Psoas muscle (tissue), 8 donors: ENCODE results near the gene LSG1. TPM values are rescaled to one million over a fixed set of nuclear protein-coding genes. Genes with fewer than 3 reads are reported as not detected.
A peak's percentile ranks its signal among the peaks of the same experiment; 100 is the strongest.

ENCODE experiments used
- ATAC-seq, 4 donors: fragments of 200-7000 bp; cut with Tn5 transposase; one replicate each; pipeline ENCODE4 v1.9.1; 2020; ENCODE audit warnings: moderate library complexity in 3 of 4, mild to moderate bottlenecking in 2 of 4
- DNase-seq, 2 donors: peaks; one replicate each; pipeline ENCODE4 v3.0.0-alpha.2; 2020
- H3K27ac ChIP-seq: fragments of 200-600 bp; one replicate; pipeline ENCODE4 v1.8.0; 2022
- H3K27me3 ChIP-seq, 3 donors: fragments of 200-600 bp in 1 of 3; one replicate each; pipeline versions ENCODE4 v1.6.1 to v1.8.0; 2013 to 2022; ENCODE audit warnings: low read length in 2 of 3, mild to moderate bottlenecking in 2 of 3, moderate library complexity in 1 of 3; ENCODE audit not compliant: insufficient read depth in 3 of 3
- H3K36me3 ChIP-seq, 2 donors: fragments of 200-600 bp in 1 of 2; one replicate each; pipeline versions ENCODE4 v1.6.1 to v1.8.0; 2013 to 2022; ENCODE audit warnings: low read depth in 1 of 2, mild to moderate bottlenecking in 1 of 2, moderate library complexity in 1 of 2; ENCODE audit not compliant: insufficient read depth in 1 of 2
- H3K4me1 ChIP-seq: fragments of 200-600 bp; one replicate; pipeline ENCODE4 v1.8.0; 2022
- H3K4me3 ChIP-seq: fragments of 200-600 bp; one replicate; pipeline ENCODE4 v1.8.0; 2022; ENCODE audit warnings: mild to moderate bottlenecking
- H3K9me3 ChIP-seq: fragments of 200-600 bp; one replicate; pipeline ENCODE4 v1.8.0; 2022
- CTCF ChIP-seq: fragments of 200-600 bp; IDR thresholded peaks from one replicate; pipeline ENCODE4 v1.8.0; 2022; ENCODE audit warnings: antibody characterized with exemption
- WGBS, 3 donors: extraction: QIAGEN DNeasy Blood & Tissue Kit; methylation state at CpG; one replicate each; pipeline versions ENCODE4 v1.1.6 to v1.1.7; 2013; 5-methylcytosine and 5-hydroxymethylcytosine counted together
- intact Hi-C, 2 donors: fragments of 100-400 bp; cut with DNase I; formaldehyde crosslinking; loops; one replicate each; pipeline versions ENCODE4 v1.11.0 to v1.14.2; 2022
- long read RNA-seq, 2 donors: library from polyadenylated mRNA; unstranded; transcript quantifications; one replicate each; pipeline ENCODE4 v2.0.0, GENCODE V29; 2021
- polyA plus RNA-seq, 3 donors: library from polyadenylated mRNA; stranded (reverse); fragments of 200-250 nt; gene quantifications; one replicate each; pipeline ENCODE4 v1.2.3, GENCODE V29; 2013
- total RNA-seq, 4 donors: library from RNA; stranded (reverse); fragmentation: NEBNext Ultra II Directional in 2 of 4; extraction: Animal tissue kit (Norgen Biotek cat#: 25700) in 2 of 4; gene quantifications; one replicate each; pipeline versions ENCODE4 v1.2.1 to v1.2.4, GENCODE V29; 2021 to 2023
- donor health status: healthy with polysubstance abuse.
- donor health status: DM: no; HTN: no; CAD: no; lungs with moderate emphysema.
- donor health status: Bipolar disorder and iron deficiency.
- donor health status: healthy.
- donor health status: DM: yes; HTN: yes; CAD: no.
- donor health status: DM: no; HTN: no; CAD: no.
- donor health status: DM: no; HTN: no; CAD: no.
- donor health status: DM: yes; HTN: yes; CAD: no.

Gene LSG1
- total RNA-seq (10 to 100 TPM; 24.8 to 37.5 (median 28.7) TPM), polyA plus RNA-seq (10 to 100 TPM; 22.8 to 46.8 (median 43.8) TPM)
- long read RNA-seq, donor 1, transcript LSG1-201 (14 exons, 3,572 nt): major isoform, 15 of 35 reads
- long read RNA-seq, donor 1, partial matches to known transcripts: 19 of 35 reads
- long read RNA-seq, donor 1, other reads (novel, unspliced or antisense): 0 of 35 reads
- long read RNA-seq, donor 2, transcript LSG1-201 (14 exons, 3,572 nt): major isoform, 67 of 102 reads
- long read RNA-seq, donor 2, partial matches to known transcripts: 28 of 102 reads
- long read RNA-seq, donor 2, other reads (novel, unspliced or antisense): 7 of 102 reads

- WGBS, 3 donors: 0% methylated on average over 57 of the region's 57 CpGs
- peak within 1 kb of the TSS; percentile 84 for H3K27ac ChIP-seq
- peak; percentile 96 to 97 (median 96) for ATAC-seq
- peaks cover 2 to 25% of the 10 kb centered on the region in 2 donors for H3K36me3 ChIP-seq
- no peak for TF ChIP-seq CTCF
- no peaks in the 10 kb centered on the region for H3K9me3 ChIP-seq
- intact Hi-C loops: loop anchor here in 1 of 2 donors (5.0 kb wide), 1 partner anchor 860 kb away; no protein-coding TSS in a partner anchor
- no peaks in the 10 kb centered on the region for H3K27me3 ChIP-seq
- H3K4me3 ChIP-seq: peak within 1 kb of the TSS; percentile 83
- peak; percentile 92 to 96 for DNase-seq
- H3K4me1 ChIP-seq: peaks cover 29% of the 10 kb centered on the region
Measured at GRCh38 chr3:194671900-194672808, at the start of gene LSG1. Gene LSG1, minus strand, starts transcription at chr3:194672191. Its CDS starts 29 bp downstream, at chr3:194672162.

GRCh38 chr3:194720048-194720447, 48.1 kb upstream of the LSG1 start:
- Histone ChIP-seq H3K4me3 (no peak overlapping the region), H3K27me3 (no peaks in the 10 kb centered on the region), H3K36me3 (no peaks in the 10 kb centered on the region), H3K4me1 (no peaks in the 10 kb centered on the region), H3K9me3 (no peaks in the 10 kb centered on the region), H3K27ac (no peak overlapping the region)
- ATAC-seq (no peak), DNase-seq (no peak)
- 57 to 66% (median 60%) methylated on average over 6 of the region's 6 CpGs for WGBS, 3 donors
- intact Hi-C loops: no loop called here
- no peak for TF ChIP-seq CTCF

GRCh38 chr3:194718079-194718478, 46.1 kb upstream of the LSG1 start:
- Histone ChIP-seq H3K36me3 (no peaks in the 10 kb centered on the region), H3K4me1 (no peaks in the 10 kb centered on the region), H3K27ac (no peak overlapping the region), H3K9me3 (no peaks in the 10 kb centered on the region), H3K27me3 (no peaks in the 10 kb centered on the region), H3K4me3 (no peak overlapping the region)
- DNase-seq (no peak), ATAC-seq (no peak)
- TF ChIP-seq CTCF: no peak
- 75 to 85% (median 84%) methylated on average over 2 of the region's 2 CpGs for WGBS, 3 donors
- intact Hi-C loops: no loop called here

GRCh38 chr3:194715022-194715800, 43.2 kb upstream of the LSG1 start:
- no peak for TF ChIP-seq CTCF
- no peaks in the 10 kb centered on the region for H3K36me3 ChIP-seq
- intact Hi-C loops: no loop called here
- no peaks in the 10 kb centered on the region for H3K9me3 ChIP-seq
- H3K4me3 ChIP-seq: no peak overlapping the region
- no peak overlapping the region for H3K27ac ChIP-seq
- ATAC-seq: no peak
- no peak for DNase-seq
- 87 to 89% (median 88%) methylated on average over 8 of the region's 8 CpGs for WGBS, 3 donors
- H3K4me1 ChIP-seq: peaks cover 16% of the 10 kb centered on the region
- H3K27me3 ChIP-seq: no peaks in the 10 kb centered on the region
